Stimulated activated naive CD8-positive, alpha-beta T cell treated with anti-CD3 and anti-CD28 coated beads, Interleukin-15, Interleukin-2, amounts not matched to agents 100 U/mL and 50 U/mL, for 24 hours (primary cell): Measurements from ENCODE around the gene EXO1.

ENCODE experiments used
- ATAC-seq: fragments of 150-1000 bp; cut with Tn5 transposase; one replicate; pipeline ENCODE4 v1.10.0; 2021
- DNase-seq: peaks from one replicate; pipeline ENCODE4 v3.0.0; 2021

The EXO1 gene

GRCh38 chr1:241894016-241894415 lies 46.0 kb downstream of the EXO1 start:
- no peak for ATAC-seq

GRCh38 chr1:241895013-241895412 lies 47.0 kb downstream of the EXO1 start:
- no peak for DNase-seq
- ATAC-seq, result no peak

More at GRCh38 chr1:241894016-241894415, 46.0 kb downstream of the EXO1 start:
- no peak for DNase-seq

GRCh38 chr1:241896670-241896962 lies 48.6 kb downstream of the EXO1 start:
- no peak for ATAC-seq
- no peak for DNase-seq

- DNase-seq (no peak), ATAC-seq (no peak)
Observed at GRCh38 chr1:241899210-241899609, 51.2 kb downstream of the EXO1 start.

- no peak for ATAC-seq
Observed at GRCh38 chr1:241900381-241900780, 52.4 kb downstream of the EXO1 start.

GRCh38 chr1:241902391-241903065 lies 54.5 kb downstream of the EXO1 start:
- no peak for ATAC-seq

More at GRCh38 chr1:241900381-241900780, 52.4 kb downstream of the EXO1 start:
- DNase-seq, result no peak

GRCh38 chr1:241916196-241916595 lies 68.2 kb downstream of the EXO1 start:
- DNase-seq (no peak), ATAC-seq (no peak)

More at GRCh38 chr1:241902391-241903065, 54.5 kb downstream of the EXO1 start:
- DNase-seq, result no peak

GRCh38 chr1:241917487-241917886 lies 69.5 kb downstream of the EXO1 start:
- ATAC-seq, result no peak

GRCh38 chr1:241918879-241919278 lies 70.9 kb downstream of the EXO1 start:
- ATAC-seq (no peak), DNase-seq (no peak)

More at GRCh38 chr1:241917487-241917886, 69.5 kb downstream of the EXO1 start:
- DNase-seq, result no peak

- ATAC-seq, result no peak
- no peak for DNase-seq
Observed at GRCh38 chr1:241924080-241924808, 76.2 kb downstream of the EXO1 start.

GRCh38 chr1:241926141-241926540 lies 78.1 kb downstream of the EXO1 start:
- DNase-seq (no peak), ATAC-seq (no peak)

GRCh38 chr1:241927321-241927720 lies 79.3 kb downstream of the EXO1 start:
- no peak for ATAC-seq

GRCh38 chr1:241932845-241933244 lies 84.8 kb downstream of the EXO1 start:
- DNase-seq, result no peak
- ATAC-seq, result no peak

More at GRCh38 chr1:241927321-241927720, 79.3 kb downstream of the EXO1 start:
- DNase-seq, result no peak

DNA sequence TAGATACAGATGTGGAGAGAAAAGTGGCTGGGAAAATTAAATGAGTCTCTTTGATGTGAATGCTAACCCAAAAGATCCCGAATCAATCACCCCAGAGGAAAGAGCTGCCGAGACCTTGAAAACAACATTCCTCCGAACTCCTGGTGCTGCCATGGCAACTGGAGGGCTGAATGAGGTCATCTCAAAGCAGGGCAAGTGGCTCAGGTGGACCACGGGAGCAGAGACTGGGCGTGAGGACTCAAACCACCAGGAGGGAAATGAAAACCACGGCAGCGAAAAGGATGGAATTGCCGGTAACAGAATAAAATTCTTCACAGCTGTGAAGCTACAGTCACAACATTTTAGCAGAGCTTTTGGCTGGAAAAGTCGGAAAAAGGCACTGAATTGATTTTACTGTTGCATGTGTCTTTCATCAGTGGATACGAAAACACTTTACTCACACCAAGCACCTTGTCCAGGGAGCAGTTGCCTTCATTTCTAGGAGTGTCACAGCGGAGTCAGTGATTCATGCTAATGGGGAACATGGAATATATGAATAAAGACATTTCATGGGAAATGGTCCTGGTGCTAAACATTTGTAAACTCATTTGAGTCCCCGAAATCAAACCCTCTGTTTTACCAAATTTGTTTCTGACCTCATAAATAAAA lies 86.3 kb downstream of the EXO1 start:
- ATAC-seq (no peak), DNase-seq (no peak)

- ATAC-seq (no peak), DNase-seq (no peak)
Observed at GRCh38 chr1:241934866-241935265, 86.9 kb downstream of the EXO1 start.
